COLO829 (cell line): ENCODE results near the gene NKTR.

Source experiments
- DNase-seq: peaks from one replicate; pipeline ENCODE4 v3.0.0; 2012; ENCODE audit warnings: low spot score

Gene NKTR

DNA sequence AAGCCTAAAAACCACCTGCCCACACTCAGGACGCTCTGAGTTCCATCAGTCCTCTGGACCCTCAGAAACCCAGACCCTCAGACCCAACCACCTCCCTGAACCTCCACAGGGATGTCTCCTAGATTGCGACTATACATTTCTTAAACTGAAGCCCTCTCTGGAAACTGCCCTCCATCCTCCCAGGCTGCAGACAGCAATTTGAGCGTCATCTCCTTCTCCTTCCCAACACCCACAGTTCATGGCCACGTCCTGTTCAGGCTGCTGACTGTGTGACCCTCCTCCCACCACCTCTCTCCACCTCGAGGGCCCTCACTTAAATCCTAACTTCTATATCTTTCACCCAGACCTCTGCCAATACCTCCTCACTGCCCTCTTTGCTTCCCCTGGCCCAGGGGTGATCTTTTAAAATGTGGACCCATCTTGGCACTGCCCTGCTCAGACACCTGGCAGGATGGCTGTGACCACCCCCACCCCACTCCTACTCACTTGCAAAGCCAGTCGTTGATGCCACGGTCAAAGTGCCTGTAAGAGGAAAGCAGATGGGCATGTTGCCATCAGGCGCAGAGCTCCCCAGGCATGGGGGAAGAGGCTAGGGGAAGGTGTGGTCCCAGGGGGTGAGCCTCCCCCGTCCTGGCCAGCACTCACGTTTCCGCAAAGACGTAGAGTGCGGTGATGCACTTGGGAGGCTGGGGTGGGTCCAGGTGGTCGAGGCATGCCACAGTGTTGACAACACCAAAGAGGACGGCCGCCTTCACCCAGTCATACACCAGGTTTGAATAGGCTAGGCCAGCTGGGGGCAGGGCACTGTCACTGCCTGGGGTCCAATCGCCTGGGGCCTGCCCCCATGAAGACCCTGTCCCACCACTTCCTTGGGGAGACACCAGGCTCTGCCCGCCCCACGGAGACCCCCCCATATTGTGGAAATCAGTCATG is 96.1 kb downstream of the NKTR start:
- DNase-seq = no peak

DNA sequence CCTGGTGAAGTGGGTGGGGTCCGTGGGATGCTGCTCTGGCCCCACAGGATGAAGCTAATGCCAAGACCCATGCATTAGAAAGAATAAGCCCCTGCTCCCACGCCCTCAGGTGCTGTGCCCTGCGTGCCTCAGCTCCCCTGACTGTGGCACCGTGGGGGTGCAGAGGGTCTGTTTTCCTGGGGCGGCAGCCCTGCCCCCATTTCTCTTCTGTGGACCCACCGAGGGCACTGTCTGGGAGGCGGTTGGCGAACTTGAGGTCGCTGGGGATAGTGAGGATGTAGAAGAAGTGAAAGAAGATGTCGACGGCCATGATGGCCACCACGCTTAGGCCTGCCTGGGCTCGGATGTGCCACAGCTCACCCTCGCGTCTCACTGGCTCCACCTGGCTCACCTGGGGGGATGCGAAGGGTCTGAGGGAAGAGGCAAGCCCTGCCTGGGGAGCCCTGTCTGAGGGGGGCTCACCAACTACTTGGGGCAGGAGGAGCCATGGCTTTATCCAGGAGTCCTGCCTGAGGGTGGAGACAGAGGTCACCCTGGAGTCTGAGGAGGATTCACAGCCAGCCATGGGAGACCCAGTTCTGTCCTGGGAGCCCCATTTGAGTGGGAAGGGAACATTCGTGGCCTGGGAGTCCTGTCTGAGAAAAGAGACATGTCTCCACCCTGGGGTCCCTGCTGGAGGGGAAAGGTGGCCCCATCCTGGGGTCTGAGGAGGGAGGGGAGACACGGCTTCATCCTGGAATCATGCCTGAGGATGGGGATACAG is 97.0 kb downstream of the NKTR start:
- no peak for DNase-seq
